ENCODE results near the gene ATP8A2. TPM values are rescaled to one million over a fixed set of nuclear protein-coding genes. Genes with fewer than 3 reads are reported as not detected.
A peak's percentile ranks its signal among the peaks of the same experiment; 100 is the strongest.

ATP8A2 gene
- total RNA-seq, 1 experiment from 2014 or later, result 0.34 TPM

DNA sequence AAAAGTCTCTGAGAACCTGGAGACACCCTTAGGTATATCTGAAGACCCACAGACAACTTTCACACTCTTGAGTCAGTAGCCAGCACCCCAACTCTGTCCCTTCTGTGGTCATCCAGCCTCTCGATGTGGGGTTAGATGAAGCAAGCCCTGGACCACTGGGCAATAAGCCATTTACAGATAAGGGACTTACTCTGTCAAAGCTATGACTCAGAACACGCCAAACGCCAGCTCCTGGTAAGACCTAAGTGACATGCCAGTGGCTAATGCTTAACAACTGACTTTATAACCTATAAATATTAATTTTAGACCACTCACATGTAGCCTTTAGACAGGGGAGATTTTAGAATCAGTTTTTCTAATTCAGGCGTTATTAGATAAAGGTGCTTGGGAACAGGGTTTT, 594.3 kb downstream of the ATP8A2 start:
- no peaks in the 10 kb centered on the region for H3K36me3 ChIP-seq
- no peak overlapping the region for H3K4me3 ChIP-seq
- DNase-seq, result no peak
- H3K27me3 ChIP-seq, result no peaks in the 10 kb centered on the region
- H3K27ac ChIP-seq, result no peak overlapping the region
- H3K4me1 ChIP-seq, result no peaks in the 10 kb centered on the region
- no peaks in the 10 kb centered on the region for H3K9me3 ChIP-seq (replicated peaks)

GRCh38 chr13:25967144-25967543, 595.4 kb downstream of the ATP8A2 start:
- no peak overlapping the region for H3K4me3 ChIP-seq
- H3K27me3 ChIP-seq, result no peaks in the 10 kb centered on the region
- H3K9me3 ChIP-seq (replicated peaks), result no peaks in the 10 kb centered on the region
- no peaks in the 10 kb centered on the region for H3K36me3 ChIP-seq
- DNase-seq, result no peak
- no peak overlapping the region for H3K27ac ChIP-seq
- H3K4me1 ChIP-seq, result peaks cover 10% of the 10 kb centered on the region

GRCh38 chr13:25971047-25971446, 599.3 kb downstream of the ATP8A2 start:
- Histone ChIP-seq H3K9me3 (replicated peaks) (no peaks in the 10 kb centered on the region), H3K4me1 (peaks cover 28% of the 10 kb centered on the region), H3K27ac (no peak overlapping the region), H3K36me3 (no peaks in the 10 kb centered on the region), H3K27me3 (no peaks in the 10 kb centered on the region), H3K4me3 (no peak overlapping the region)
- no peak for DNase-seq

- H3K27me3 ChIP-seq, result no peaks in the 10 kb centered on the region
- no peak overlapping the region for H3K27ac ChIP-seq
- no peaks in the 10 kb centered on the region for H3K9me3 ChIP-seq (replicated peaks)
- peaks cover 31% of the 10 kb centered on the region for H3K4me1 ChIP-seq
- DNase-seq, result no peak
- no peaks in the 10 kb centered on the region for H3K36me3 ChIP-seq
- no peak overlapping the region for H3K4me3 ChIP-seq
These were observed 599.8 kb downstream of the ATP8A2 start for GRCh38 chr13:25971459-25972145.

DNA sequence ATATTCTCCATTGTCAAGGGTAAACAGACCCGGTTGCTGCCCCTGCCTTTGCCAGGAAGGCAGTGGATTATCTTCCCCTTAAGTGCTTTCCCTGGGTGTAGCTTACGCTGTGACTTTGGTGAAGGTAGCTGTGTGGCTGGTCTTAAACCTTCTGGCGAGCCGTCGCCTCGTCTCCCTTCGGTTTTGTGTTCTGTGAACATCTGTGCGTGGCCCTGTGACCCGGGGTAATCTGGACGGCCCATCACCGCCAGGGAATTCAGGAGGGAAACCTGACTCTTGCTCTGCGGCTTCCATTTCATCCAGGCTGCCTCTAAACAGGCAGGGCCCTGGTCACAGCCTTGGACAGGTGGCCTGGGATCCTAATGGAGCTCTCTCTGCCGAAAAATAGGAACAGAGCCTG, 601.3 kb downstream of the ATP8A2 start:
- Histone ChIP-seq H3K9me3 (replicated peaks) (no peaks in the 10 kb centered on the region), H3K4me1 (peaks cover 45% of the 10 kb centered on the region), H3K36me3 (no peaks in the 10 kb centered on the region), H3K27me3 (no peaks in the 10 kb centered on the region), H3K4me3 (peak overlapping the region; percentile 15), H3K27ac (peak overlapping the region; percentile 50)
- peak; percentile 94 to 98 for DNase-seq

DNA sequence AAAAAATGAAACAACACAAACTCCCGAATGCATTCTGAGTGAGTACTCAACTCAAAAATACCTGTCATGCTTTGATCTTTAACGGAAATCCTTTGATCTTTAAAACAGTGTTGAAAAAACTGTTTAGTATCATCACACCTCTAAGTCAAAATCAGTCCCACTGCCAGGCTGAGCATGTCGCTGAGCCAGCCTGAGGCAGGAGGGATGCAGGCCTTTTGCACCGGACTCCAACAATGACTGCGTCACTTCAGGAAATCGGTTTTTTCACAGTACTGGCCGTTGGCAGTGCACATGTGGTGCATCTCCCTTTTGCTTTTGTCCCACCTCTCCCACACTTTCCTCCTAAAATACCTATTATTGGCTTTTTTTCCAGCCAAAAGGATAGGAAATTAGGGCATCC, 601.8 kb downstream of the ATP8A2 start:
- Histone ChIP-seq H3K27ac (peak overlapping the region; percentile 50), H3K9me3 (replicated peaks) (no peaks in the 10 kb centered on the region), H3K36me3 (no peaks in the 10 kb centered on the region), H3K27me3 (no peaks in the 10 kb centered on the region), H3K4me1 (peaks cover 45% of the 10 kb centered on the region), H3K4me3 (peak overlapping the region; percentile 15; the same call in 1 of the 2 replicates)
- DNase-seq, result peak; percentile 51 to 73

GRCh38 chr13:25977216-25977615, 605.4 kb downstream of the ATP8A2 start:
- no peak overlapping the region for H3K4me3 ChIP-seq
- peak; percentile 83 to 94 for DNase-seq
- H3K27me3 ChIP-seq, result no peaks in the 10 kb centered on the region
- H3K9me3 ChIP-seq (replicated peaks), result no peaks in the 10 kb centered on the region
- peaks cover 34% of the 10 kb centered on the region for H3K4me1 ChIP-seq
- peak overlapping the region; percentile 66 for H3K27ac ChIP-seq
- no peaks in the 10 kb centered on the region for H3K36me3 ChIP-seq

GRCh38 chr13:25977671-25978070, 605.9 kb downstream of the ATP8A2 start:
- Histone ChIP-seq H3K27me3 (no peaks in the 10 kb centered on the region), H3K4me1 (peaks cover 29% of the 10 kb centered on the region), H3K27ac (peak overlapping the region; percentile 66), H3K9me3 (replicated peaks) (no peaks in the 10 kb centered on the region), H3K36me3 (no peaks in the 10 kb centered on the region), H3K4me3 (no peak overlapping the region)
- peak in 1 of 2 experiments; percentile 52 for DNase-seq

DNA sequence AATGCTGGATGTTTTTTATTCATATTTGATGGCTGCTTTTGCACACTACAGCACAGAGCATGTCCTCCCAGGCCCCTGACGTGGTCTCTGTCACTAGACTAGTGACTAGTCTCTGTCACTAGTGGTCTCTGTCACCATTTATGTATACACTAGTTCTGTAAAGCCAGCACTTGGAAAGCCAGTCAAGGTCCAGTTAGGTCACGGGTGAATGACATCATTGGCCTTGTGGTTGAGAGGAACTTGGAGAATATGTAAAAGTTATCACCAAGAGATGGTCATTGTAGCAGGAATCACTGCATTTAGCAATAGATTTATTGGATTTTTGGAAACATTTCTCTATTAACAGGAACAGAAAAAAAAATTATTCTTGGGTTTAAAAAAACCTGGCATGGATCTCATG, 607.2 kb downstream of the ATP8A2 start:
- no peaks in the 10 kb centered on the region for H3K36me3 ChIP-seq
- no peaks in the 10 kb centered on the region for H3K27me3 ChIP-seq
- no peaks in the 10 kb centered on the region for H3K9me3 ChIP-seq (replicated peaks)
- no peak overlapping the region for H3K4me3 ChIP-seq
- no peak overlapping the region for H3K27ac ChIP-seq
- DNase-seq, result no peak
- H3K4me1 ChIP-seq, result peaks cover 20% of the 10 kb centered on the region

DNA sequence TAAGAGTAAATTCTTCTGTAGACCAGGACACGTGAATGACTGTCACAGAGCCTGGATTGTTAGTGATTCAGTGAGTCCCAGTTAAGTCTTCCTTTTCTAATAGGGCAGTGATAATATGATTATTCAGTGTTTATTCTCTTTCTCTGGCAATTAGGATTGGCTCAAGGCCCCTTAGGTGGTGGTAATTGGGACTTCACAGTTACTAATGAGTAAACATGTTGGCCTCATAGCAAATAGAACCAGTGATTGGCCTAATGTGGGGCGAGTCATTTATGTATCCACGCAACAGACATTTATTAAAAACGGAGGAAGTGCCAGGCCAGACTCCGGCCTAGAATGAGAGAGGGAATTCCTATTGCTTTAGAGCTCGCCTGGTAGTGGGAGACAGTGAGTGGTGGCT, 607.6 kb downstream of the ATP8A2 start:
- Histone ChIP-seq H3K27me3 (no peaks in the 10 kb centered on the region), H3K4me3 (no peak overlapping the region), H3K4me1 (peaks cover 17% of the 10 kb centered on the region), H3K27ac (no peak overlapping the region), H3K9me3 (replicated peaks) (no peaks in the 10 kb centered on the region), H3K36me3 (no peaks in the 10 kb centered on the region)
- DNase-seq, result no peak

DNA sequence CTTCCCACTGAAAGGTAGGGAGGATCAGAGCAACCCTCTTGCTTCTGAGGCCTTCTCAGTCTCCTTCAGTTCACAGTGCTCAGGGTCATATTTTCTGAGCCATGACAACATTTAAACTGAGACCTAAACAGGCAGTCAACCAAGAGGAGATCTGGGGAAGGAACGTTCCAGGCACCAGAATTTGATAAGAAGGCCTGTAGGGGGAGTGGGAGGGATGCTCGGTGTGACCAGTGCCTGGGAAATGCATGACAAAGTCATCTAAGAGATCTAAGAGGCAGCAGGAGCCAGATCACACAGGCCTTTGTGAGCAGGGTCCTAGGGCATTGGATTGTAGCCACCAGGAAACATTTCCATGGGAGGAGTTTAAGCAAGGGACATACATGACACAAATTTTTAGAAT, 608.5 kb downstream of the ATP8A2 start:
- Histone ChIP-seq H3K4me3 (no peak overlapping the region), H3K4me1 (peaks cover 17% of the 10 kb centered on the region), H3K36me3 (no peaks in the 10 kb centered on the region), H3K9me3 (replicated peaks) (no peaks in the 10 kb centered on the region), H3K27ac (no peak overlapping the region), H3K27me3 (no peaks in the 10 kb centered on the region)
- peak; percentile 36 to 72 for DNase-seq

DNA sequence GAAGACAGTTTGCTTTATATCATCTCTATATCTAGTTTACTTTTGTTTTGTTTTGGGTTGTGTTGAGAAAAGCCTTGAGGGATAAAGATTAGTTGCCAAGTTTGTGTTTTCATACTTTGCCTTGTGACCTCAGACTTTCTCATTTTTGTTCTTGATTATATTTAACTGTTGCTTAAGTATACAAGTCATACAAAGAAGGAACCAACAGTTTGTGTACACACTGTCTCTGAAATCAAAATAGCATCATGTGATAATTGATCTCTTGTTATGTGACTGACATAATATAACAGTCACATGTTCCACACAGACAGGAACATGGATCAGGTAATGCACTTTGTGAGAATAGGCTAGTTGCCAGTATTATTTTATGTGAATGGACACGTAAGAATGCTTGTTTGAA, 609.3 kb downstream of the ATP8A2 start:
- Histone ChIP-seq H3K9me3 (replicated peaks) (no peaks in the 10 kb centered on the region), H3K36me3 (no peaks in the 10 kb centered on the region), H3K27ac (no peak overlapping the region), H3K4me1 (peaks cover 17% of the 10 kb centered on the region), H3K4me3 (no peak overlapping the region), H3K27me3 (no peaks in the 10 kb centered on the region)
- DNase-seq, result no peak

DNA sequence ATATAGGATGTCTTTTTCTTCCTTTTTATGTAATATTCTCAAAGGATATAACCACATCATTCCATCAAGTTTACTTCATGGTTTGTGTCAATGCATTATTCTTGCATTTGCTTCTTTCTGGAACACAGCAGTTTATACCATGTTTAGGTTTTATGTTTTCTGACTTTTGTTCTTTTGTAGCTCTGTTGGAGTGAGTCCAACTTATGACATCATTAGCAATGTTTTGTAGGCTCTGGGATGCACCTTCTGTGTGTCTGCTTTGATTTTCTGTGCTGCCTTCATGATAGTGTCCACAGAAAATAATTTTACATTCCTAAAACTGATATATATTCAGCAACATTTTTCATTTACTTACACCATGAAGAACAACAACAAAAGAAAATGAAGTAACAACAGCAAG, 611.1 kb downstream of the ATP8A2 start:
- DNase-seq, result no peak
- Histone ChIP-seq H3K9me3 (replicated peaks) (0 out of 2 replicates have a peak, but pooled peaks cover 3% of the 10 kb centered on the region), H3K27ac (no peak overlapping the region), H3K4me1 (peaks cover 2% of the 10 kb centered on the region), H3K4me3 (no peak overlapping the region), H3K36me3 (no peaks in the 10 kb centered on the region), H3K27me3 (no peaks in the 10 kb centered on the region)

- Histone ChIP-seq H3K27me3 (no peaks in the 10 kb centered on the region), H3K36me3 (no peaks in the 10 kb centered on the region), H3K4me1 (no peaks in the 10 kb centered on the region), H3K4me3 (no peak overlapping the region), H3K9me3 (replicated peaks) (0 out of 2 replicates have a peak, but pooled peaks cover 3% of the 10 kb centered on the region), H3K27ac (no peak overlapping the region)
- DNase-seq, result no peak
These were observed 616.2 kb downstream of the ATP8A2 start for GRCh38 chr13:25987987-25988386.

DNA sequence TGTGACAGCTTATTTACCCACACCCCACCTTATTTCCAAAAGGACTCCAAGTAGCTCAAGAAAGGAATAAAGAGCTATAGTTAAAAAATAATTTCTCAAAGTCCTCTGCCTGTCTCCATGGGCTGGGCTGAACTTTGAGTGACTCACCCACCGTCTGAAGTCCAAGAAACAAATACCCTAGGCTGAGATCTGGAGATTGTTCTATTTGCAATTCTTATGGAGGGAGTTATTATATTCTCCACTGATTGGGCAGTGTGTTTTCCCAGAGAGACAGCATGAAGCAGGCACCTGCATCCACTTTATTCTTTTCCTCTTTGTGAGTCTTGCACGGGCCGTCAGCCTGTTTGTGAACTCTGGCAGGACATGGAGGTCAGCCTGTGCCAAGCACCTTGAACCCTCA, 616.9 kb downstream of the ATP8A2 start:
- Histone ChIP-seq H3K9me3 (replicated peaks) (0 out of 2 replicates have a peak, but pooled peaks cover 3% of the 10 kb centered on the region), H3K36me3 (no peaks in the 10 kb centered on the region), H3K27me3 (no peaks in the 10 kb centered on the region), H3K4me3 (no peak overlapping the region), H3K27ac (no peak overlapping the region), H3K4me1 (no peaks in the 10 kb centered on the region)
- DNase-seq, result no peak

GRCh38 chr13:25990801-25991200, 619.0 kb downstream of the ATP8A2 start:
- H3K4me3 ChIP-seq, result no peak overlapping the region
- H3K4me1 ChIP-seq, result no peaks in the 10 kb centered on the region
- no peaks in the 10 kb centered on the region for H3K36me3 ChIP-seq
- 0 out of 2 replicates have a peak, but pooled peaks cover 3% of the 10 kb centered on the region for H3K9me3 ChIP-seq (replicated peaks)
- no peak for DNase-seq
- no peaks in the 10 kb centered on the region for H3K27me3 ChIP-seq
- H3K27ac ChIP-seq, result no peak overlapping the region

Data from SJCRH30 (cell line).